Panc1 (cell line): Measurements from ENCODE around the gene THSD7B.

Experiments
- CTCF ChIP-seq: fragments of 450-650 bp; IDR thresholded peaks from 2 replicates; pipeline ENCODE4 v1.5.1; 2017; ENCODE audit warnings: mild to moderate bottlenecking
- POLR2AphosphoS5 ChIP-seq: IDR thresholded peaks from 2 replicates; pipeline ENCODE4 v1.6.1; 2012; ENCODE audit warnings: mild to moderate bottlenecking, low read depth, low read length, moderate library complexity
- REST ChIP-seq, 2 experiments: IDR thresholded peaks; 2 replicates each; pipeline ENCODE4 v1.6.1; 2011 to 2012; ENCODE audit warnings: low read depth in 2 of 2, control low read depth in 1 of 2, low read length in 1 of 2, mild to moderate bottlenecking in 1 of 2, moderate library complexity in 1 of 2; ENCODE audit not compliant: insufficient read depth in 1 of 2
- SIN3A ChIP-seq: IDR thresholded peaks from 2 replicates; pipeline ENCODE4 v1.6.1; 2012; ENCODE audit warnings: low read depth, mild to moderate bottlenecking, low read length, moderate library complexity, borderline replicate concordance; ENCODE audit not compliant: insufficient read depth
- TCF7L2 ChIP-seq: IDR thresholded peaks from 2 replicates; pipeline ENCODE4 v1.6.1; 2011; ENCODE audit warnings: mild to moderate bottlenecking, low read depth, low read length, inconsistent platforms

- TF ChIP-seq REST (IDR thresholded peaks at IDR 0.05; ENCODE audit: insufficient read depth in 1 of 2, low read depth in 2 of 2, low read length in 1 of 2), result no peak
- no peak for TF ChIP-seq CTCF
- no peak for TF ChIP-seq SIN3A
- TF ChIP-seq POLR2AphosphoS5, result no peak
- TF ChIP-seq TCF7L2, result no peak
Observed at GRCh38 chr2:137493261-137493660, 727.9 kb downstream of the THSD7B start.
